NCI-H2081 treated with DMSO at 0.1 percent for 48 hours (cell line): ENCODE results near the gene IQGAP2.
"Not testable (repeated sequence)": the region's sequence is repeated elsewhere in the genome, so short reads cannot be mapped to it uniquely, and the experiment has no call there.

Source experiments
- DNase-seq: peaks from one replicate; lab custom pipeline; 2025; lab: John Stamatoyannopoulos, UW

Gene IQGAP2

DNA sequence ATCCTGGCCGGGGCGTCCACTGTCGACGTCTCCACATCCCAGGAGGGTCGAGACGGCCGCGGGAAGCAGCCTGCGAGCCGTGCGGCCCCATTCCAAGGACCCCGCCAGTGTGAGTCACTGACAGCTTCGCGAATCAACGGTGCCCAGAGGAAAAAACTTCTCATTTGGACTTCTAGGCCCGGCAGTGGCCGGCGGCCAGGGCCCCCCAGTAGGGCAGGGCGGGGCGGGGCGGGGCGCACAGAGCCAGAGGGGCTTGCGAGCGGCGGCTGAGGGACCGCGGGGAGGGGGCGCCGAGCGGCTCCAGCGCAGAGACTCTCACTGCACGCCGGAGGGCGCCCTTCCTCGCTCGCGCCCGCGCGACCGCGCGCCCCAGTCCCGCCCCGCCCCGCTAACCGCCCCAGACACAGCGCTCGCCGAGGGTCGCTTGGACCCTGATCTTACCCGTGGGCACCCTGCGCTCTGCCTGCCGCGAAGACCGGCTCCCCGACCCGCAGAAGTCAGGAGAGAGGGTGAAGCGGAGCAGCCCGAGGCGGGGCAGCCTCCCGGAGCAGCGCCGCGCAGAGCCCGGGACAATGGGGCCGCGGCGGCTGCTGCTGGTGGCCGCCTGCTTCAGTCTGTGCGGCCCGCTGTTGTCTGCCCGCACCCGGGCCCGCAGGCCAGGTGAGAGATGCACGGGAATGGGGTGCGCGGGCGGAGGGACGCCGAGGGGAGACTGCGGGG, 312.8 kb downstream of the IQGAP2 start, which contains the start of gene F2R:
Gene F2R (plus strand): TSS at position 391 of the 720 bp plus-strand sequence. CDS start 182 bp downstream, at position 573.
- no peak for DNase-seq

DNA sequence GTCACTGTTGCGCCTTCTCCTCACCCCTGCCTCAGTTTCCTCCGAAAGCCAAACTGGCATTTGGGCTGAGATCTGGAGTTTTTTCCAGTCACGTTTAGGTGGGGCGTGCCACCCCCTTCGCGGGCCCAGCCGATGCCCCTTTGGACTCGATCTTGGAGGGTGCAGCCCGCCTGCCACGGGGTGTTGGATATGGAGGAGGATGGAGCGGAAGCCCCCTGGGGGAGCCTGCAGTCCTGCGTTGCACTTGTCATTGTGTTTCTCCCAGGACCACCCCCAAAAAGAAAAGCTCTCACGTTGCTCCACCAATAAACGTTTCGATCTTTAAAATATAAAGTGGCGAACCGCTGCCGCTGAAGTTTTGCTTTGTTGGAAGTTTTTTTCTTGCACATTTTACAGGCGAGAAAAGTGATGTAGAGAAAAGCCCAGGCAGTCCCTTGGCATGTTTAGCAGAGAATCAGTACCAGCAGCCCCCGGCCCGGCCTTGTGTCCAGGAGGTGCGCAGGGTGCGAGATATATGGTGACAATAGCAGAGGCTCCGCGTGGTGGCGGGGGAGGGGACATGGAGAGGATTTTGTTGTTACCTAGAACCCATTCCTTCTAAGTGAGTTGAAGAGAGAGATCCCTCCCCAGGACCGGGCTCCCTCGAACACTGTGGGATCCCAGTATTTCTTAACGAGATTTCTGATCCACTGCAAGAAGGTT, 313.5 kb downstream of the IQGAP2 start:
- no peak for DNase-seq

- no peak for DNase-seq
Measured at GRCh38 chr5:76717222-76718083, 314.4 kb downstream of the IQGAP2 start.

- no peak for DNase-seq
Measured at GRCh38 chr5:76718381-76718832, 315.3 kb downstream of the IQGAP2 start.

DNA sequence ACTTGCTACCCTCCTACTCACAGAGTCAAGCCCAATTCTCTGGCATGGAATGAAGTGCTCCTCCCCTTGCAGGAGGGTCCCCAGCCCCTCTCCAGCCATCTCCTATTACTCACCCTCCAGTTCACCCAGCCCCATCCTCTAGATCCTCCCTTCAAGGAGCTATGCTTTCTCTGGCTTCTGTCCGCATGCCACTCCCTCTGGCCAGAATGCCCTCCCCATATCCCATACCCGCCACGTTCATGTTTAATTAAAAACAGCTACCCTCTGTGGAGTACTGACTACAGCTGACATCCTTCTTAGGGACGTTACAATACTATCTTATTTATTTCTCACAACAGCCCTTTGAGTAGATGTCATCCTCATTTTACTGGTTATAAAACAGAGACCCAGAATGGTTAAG, 315.8 kb downstream of the IQGAP2 start:
- DNase-seq: no peak

- DNase-seq: no peak
Measured at GRCh38 chr5:76720988-76721569, 318.0 kb downstream of the IQGAP2 start.

- no peak for DNase-seq
Measured at GRCh38 chr5:76723266-76723665, 320.2 kb downstream of the IQGAP2 start.

DNA sequence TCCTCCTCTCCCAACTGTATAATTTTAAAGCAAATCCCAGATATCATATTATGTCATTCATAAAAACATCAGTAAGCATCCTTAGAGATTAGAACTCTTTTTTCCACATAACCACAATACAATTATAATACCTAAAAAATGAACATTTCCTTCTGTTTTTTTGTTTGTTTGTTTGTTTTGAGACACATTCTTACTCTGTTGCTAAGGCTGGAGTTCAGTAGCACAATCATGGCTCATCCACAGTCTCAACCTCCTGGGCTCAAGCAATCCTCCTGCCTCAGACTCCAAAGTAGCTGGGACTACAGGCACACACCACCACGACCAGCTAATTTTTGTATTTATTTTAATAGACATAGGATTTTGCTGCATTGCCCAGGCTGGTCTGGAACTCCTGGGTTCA, 320.8 kb downstream of the IQGAP2 start:
- no peak for DNase-seq

DNA sequence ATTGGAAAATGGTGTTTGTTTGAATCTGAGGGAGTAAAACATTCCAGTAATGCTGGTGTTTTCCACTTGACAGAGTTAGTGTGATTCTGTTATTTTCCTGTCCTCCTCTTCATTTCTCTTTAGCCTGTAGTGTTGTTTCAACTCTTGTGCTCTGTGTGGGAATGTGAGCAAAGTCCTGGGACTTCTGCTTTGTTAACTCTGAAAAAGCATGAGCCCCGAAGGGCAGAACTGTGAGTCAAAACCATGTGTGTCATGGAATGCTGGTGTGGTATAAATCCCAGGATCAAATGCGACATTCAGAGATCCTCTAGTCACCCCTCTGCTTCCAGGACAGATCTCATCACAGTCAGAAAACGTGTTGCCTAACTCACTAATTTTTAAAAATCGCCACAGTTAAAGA, 321.8 kb downstream of the IQGAP2 start:
- DNase-seq: no peak

DNA sequence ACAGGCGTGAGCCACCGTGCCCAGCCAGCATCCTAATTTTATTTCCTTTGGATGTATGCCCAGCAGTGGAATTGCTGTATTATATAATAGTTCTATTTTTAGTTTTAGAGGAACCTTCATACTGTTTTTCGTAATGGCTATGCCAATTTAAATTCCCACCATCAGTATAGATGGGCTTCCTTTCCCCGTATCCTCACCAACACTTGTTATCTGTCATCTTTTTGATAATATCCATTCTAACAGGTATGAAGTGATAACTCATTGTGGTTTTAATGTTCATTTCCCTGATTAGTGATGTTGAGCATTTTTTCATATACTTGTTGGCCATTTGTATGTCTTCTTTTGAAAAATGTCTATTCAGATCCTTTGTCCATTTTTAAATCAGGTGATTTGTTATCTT, 325.9 kb downstream of the IQGAP2 start:
- no peak for DNase-seq

GRCh38 chr5:76729373-76730290, 326.5 kb downstream of the IQGAP2 start:
- no peak for DNase-seq

- DNase-seq: no peak
Measured at GRCh38 chr5:76732405-76733048, 329.4 kb downstream of the IQGAP2 start.

DNA sequence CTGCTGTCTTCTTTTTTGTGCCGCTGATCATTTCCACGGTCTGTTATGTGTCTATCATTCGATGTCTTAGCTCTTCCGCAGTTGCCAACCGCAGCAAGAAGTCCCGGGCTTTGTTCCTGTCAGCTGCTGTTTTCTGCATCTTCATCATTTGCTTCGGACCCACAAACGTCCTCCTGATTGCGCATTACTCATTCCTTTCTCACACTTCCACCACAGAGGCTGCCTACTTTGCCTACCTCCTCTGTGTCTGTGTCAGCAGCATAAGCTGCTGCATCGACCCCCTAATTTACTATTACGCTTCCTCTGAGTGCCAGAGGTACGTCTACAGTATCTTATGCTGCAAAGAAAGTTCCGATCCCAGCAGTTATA, 329.9 kb downstream of the IQGAP2 start:
- no peak for DNase-seq

DNA sequence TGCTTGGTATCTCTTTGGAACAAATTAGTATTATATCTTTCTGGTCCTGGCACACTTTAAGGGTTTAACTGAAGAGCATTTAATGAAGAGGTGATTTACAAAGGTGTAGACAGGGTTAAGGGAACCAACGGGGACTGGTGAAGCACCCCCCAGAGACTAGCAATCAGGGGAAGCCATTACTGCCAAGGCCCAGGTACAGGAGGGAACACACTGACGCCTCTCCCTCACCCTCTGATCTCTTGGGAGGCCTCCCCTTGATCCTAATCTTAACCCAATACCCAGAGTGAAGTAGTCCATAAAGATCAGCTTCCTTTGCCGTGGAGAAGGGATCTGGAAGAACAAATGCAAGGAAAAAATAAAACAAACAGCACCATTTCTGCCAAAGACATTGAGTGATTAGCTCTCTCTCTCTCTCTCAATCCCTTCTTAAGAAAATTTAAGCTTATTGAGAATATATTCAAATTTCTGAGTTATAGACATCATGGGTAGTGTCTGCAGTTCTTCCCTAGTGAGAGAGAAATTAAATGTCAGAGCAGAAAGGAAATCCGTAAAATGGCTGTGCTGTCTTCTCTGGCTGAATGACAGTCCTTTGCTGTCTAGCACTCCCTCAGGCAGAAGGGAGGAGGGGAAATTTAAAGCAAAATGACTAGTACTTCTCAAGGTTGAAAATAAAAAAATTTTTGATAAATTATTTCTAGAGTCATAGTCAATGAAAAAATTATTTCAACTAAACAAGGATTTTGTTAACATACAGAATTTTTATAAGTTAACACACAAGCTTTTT, 332.9 kb downstream of the IQGAP2 start:
- no peak for DNase-seq

GRCh38 chr5:76736679-76737556, 333.8 kb downstream of the IQGAP2 start:
- DNase-seq: no peak

DNA sequence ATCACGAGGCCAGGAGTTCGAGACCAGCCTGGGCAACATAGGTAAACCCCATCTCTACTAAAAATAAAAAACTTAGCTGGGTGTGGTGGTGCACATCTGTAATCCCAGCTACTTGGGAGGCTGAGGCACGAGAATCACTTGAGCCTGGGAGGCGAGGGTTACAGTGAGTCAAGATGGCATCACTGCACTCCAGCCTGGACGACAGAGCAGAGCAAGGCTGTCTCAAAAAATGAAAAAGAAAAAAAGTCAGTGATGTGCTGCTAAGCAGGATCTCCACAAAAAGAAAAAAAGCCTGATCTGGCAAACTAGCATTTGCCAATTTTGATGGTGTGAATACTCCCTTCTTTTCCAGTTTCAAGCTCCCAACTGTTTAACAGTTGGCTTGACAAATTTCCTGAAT, 334.8 kb downstream of the IQGAP2 start:
- DNase-seq: no peak

- not testable (repeated sequence) for DNase-seq
Measured at GRCh38 chr5:76741506-76741905, 338.4 kb downstream of the IQGAP2 start.

GRCh38 chr5:76742583-76742982, 339.5 kb downstream of the IQGAP2 start:
- no peak for DNase-seq

DNA sequence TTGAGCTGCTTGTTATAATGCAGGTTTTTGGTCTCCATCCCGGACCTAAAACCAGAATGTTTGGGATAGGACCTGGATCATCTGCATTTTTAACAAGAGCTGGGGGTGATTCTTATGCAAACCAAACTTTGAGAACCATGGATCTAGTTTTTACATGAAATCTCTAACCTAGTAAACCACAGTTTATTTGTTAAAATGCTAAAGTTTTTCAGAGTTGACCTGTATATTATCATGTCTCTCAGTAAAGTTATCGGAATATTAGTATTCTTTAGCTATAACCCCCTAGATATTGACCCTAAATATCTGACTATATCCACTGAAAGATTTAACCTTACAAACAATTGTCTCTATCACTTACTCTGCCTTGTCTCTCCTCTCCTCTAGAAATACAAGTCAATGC, 341.5 kb downstream of the IQGAP2 start:
- DNase-seq: no peak
